Thymus (tissue), 11 donors: ENCODE results near the gene ESRRG. TPM values are rescaled to one million over a fixed set of nuclear protein-coding genes. Genes with fewer than 3 reads are reported as not detected.

Experiments used
- DNase-seq, 9 donors: peaks; one replicate each; pipeline ENCODE4 v3.0.0-alpha.2; 2013; ENCODE audit warnings: low spot score in 9 of 9, low read depth in 6 of 9, missing footprints in 1 of 9
- H3K27ac ChIP-seq, 2 donors: one replicate each; pipeline ENCODE4 v1.5.1; 2013; ENCODE audit warnings: control low read depth in 1 of 2, low read depth in 1 of 2, low read length in 1 of 2, mild to moderate bottlenecking in 1 of 2, moderate library complexity in 1 of 2
- H3K27me3 ChIP-seq, 2 donors: one replicate each; pipeline ENCODE4 v1.5.1; 2013; ENCODE audit warnings: low read length in 1 of 2; ENCODE audit not compliant: control insufficient read depth in 2 of 2, insufficient read depth in 1 of 2
- H3K36me3 ChIP-seq, 2 donors: one replicate each; pipeline ENCODE4 v1.5.1; 2013; ENCODE audit warnings: low read length in 1 of 2, mild to moderate bottlenecking in 1 of 2, moderate library complexity in 1 of 2; ENCODE audit not compliant: control insufficient read depth in 2 of 2, insufficient read depth in 2 of 2
- H3K4me1 ChIP-seq, 2 donors: one replicate each; pipeline ENCODE4 v1.5.1; 2013; ENCODE audit warnings: low read length in 2 of 2; ENCODE audit not compliant: control insufficient read depth in 2 of 2, insufficient read depth in 2 of 2
- H3K4me3 ChIP-seq, 2 donors: one replicate each; pipeline ENCODE4 v1.5.1; 2013; ENCODE audit warnings: low read length in 2 of 2, control low read depth in 1 of 2, mild to moderate bottlenecking in 1 of 2
- H3K9me3 ChIP-seq, 2 donors: one replicate each; pipeline ENCODE4 v1.5.1; 2013; ENCODE audit warnings: low read length in 1 of 2, mild to moderate bottlenecking in 1 of 2; ENCODE audit not compliant: control insufficient read depth in 2 of 2, insufficient read depth in 1 of 2
- WGBS: extraction: QIAGEN DNeasy Blood & Tissue Kit; methylation state at CpG from one replicate; pipeline ENCODE4 v1.1.7; 2013; 5-methylcytosine and 5-hydroxymethylcytosine counted together
- polyA plus RNA-seq: library from polyadenylated mRNA; stranded (reverse); fragments of 200-250 nt; gene quantifications from one replicate; pipeline ENCODE4 v1.2.3, GENCODE V29; 2013
- total RNA-seq: library from RNA; stranded (reverse); fragments of 120-200 nt; gene quantifications from one replicate; pipeline ENCODE4 v1.2.4, GENCODE V29; 2013
- donor health status: healthy.

Gene ESRRG
- total and polyA plus RNA-seq, 2 donors = 0.71 to 1.3 TPM

- DNase-seq = no peak
- 90% methylated on average over 6 of the region's 6 CpGs for WGBS
- Histone ChIP-seq H3K4me3 (no peak overlapping the region), H3K9me3 (no peaks in the 10 kb centered on the region), H3K36me3 (no peaks in the 10 kb centered on the region), H3K27me3 (no peaks in the 10 kb centered on the region), H3K27ac (no peak overlapping the region), H3K4me1 (no peaks in the 10 kb centered on the region)
These were observed 96.7 kb downstream of the ESRRG start for GRCh38 chr1:216626394-216627067.

GRCh38 chr1:216621536-216621935, 101.7 kb downstream of the ESRRG start:
- no peak overlapping the region for H3K27ac ChIP-seq
- no peak overlapping the region for H3K4me3 ChIP-seq
- DNase-seq = no peak
- H3K9me3 ChIP-seq = no peaks in the 10 kb centered on the region
- H3K4me1 ChIP-seq = no peaks in the 10 kb centered on the region
- no peaks in the 10 kb centered on the region for H3K36me3 ChIP-seq
- no peaks in the 10 kb centered on the region for H3K27me3 ChIP-seq

- Histone ChIP-seq H3K36me3 (no peaks in the 10 kb centered on the region), H3K4me1 (no peaks in the 10 kb centered on the region), H3K27ac (no peak overlapping the region), H3K4me3 (no peak overlapping the region), H3K9me3 (no peaks in the 10 kb centered on the region), H3K27me3 (no peaks in the 10 kb centered on the region)
- no peak for DNase-seq
- WGBS = 86% methylated on average over 5 of the region's 5 CpGs
These were observed 106.0 kb downstream of the ESRRG start for GRCh38 chr1:216617081-216617875.

- DNase-seq = no peak
- Histone ChIP-seq H3K27ac (no peak overlapping the region), H3K27me3 (no peaks in the 10 kb centered on the region), H3K9me3 (no peaks in the 10 kb centered on the region), H3K4me3 (no peak overlapping the region), H3K36me3 (no peaks in the 10 kb centered on the region), H3K4me1 (no peaks in the 10 kb centered on the region)
- 88% methylated on average over 4 of the region's 4 CpGs for WGBS
These were observed 106.8 kb downstream of the ESRRG start for GRCh38 chr1:216616425-216616824.

- H3K27ac ChIP-seq = no peak overlapping the region
- H3K27me3 ChIP-seq = no peaks in the 10 kb centered on the region
- DNase-seq = no peak
- no peaks in the 10 kb centered on the region for H3K9me3 ChIP-seq
- WGBS = 95% methylated on average over 12 of the region's 12 CpGs
- no peak overlapping the region for H3K4me3 ChIP-seq
- H3K36me3 ChIP-seq = no peaks in the 10 kb centered on the region
- H3K4me1 ChIP-seq = no peaks in the 10 kb centered on the region
These were observed 109.0 kb downstream of the ESRRG start for GRCh38 chr1:216614011-216614934.

- WGBS = 85% methylated on average over 2 of the region's 2 CpGs
- Histone ChIP-seq H3K27me3 (no peaks in the 10 kb centered on the region), H3K4me1 (no peaks in the 10 kb centered on the region), H3K36me3 (no peaks in the 10 kb centered on the region), H3K4me3 (no peak overlapping the region), H3K27ac (no peak overlapping the region), H3K9me3 (no peaks in the 10 kb centered on the region)
- no peak for DNase-seq
These were observed 110.9 kb downstream of the ESRRG start for GRCh38 chr1:216612291-216612690.

- no peaks in the 10 kb centered on the region for H3K27me3 ChIP-seq
- H3K4me1 ChIP-seq = no peaks in the 10 kb centered on the region
- no peaks in the 10 kb centered on the region for H3K36me3 ChIP-seq
- H3K9me3 ChIP-seq = no peaks in the 10 kb centered on the region
- no peak overlapping the region for H3K4me3 ChIP-seq
- no peak for DNase-seq
- WGBS = 26% methylated on average over 5 of the region's 5 CpGs
- H3K27ac ChIP-seq = no peak overlapping the region
These were observed 116.0 kb downstream of the ESRRG start for GRCh38 chr1:216607067-216607697.

GRCh38 chr1:216606047-216606637, 117.1 kb downstream of the ESRRG start:
- Histone ChIP-seq H3K4me1 (peaks cover 0 to 3% of the 10 kb centered on the region in 2 donors), H3K27me3 (peaks cover 2 to 7% of the 10 kb centered on the region in 2 donors), H3K9me3 (no peaks in the 10 kb centered on the region), H3K27ac (no peak overlapping the region), H3K36me3 (no peaks in the 10 kb centered on the region), H3K4me3 (no peak overlapping the region)
- DNase-seq = no peak
- WGBS = 90% methylated on average over 4 of the region's 4 CpGs
